NCI-H82 treated with DMSO at 0.1 percent for 48 hours (cell line): ENCODE data around the gene MAPKAPK2.
"Not testable (repeated sequence)": the region's sequence is repeated elsewhere in the genome, so short reads cannot be mapped to it uniquely, and the experiment has no call there.

Experiments
- DNase-seq: peaks from one replicate; lab custom pipeline; 2025; ENCODE audit not compliant: unreplicated experiment; lab: John Stamatoyannopoulos, UW

The MAPKAPK2 gene

GRCh38 chr1:206739411-206740076 lies 54.8 kb downstream of the MAPKAPK2 start:
- no peak for DNase-seq

GRCh38 chr1:206741142-206741701 lies 56.5 kb downstream of the MAPKAPK2 start:
- DNase-seq = no peak

GRCh38 chr1:206742719-206743383 lies 58.1 kb downstream of the MAPKAPK2 start:
- no peak for DNase-seq

- no peak for DNase-seq
These were observed 60.0 kb downstream of the MAPKAPK2 start for GRCh38 chr1:206744683-206745082.

GRCh38 chr1:206745301-206745700 lies 60.6 kb downstream of the MAPKAPK2 start:
- no peak for DNase-seq

GRCh38 chr1:206748348-206749030 lies 63.8 kb downstream of the MAPKAPK2 start:
- DNase-seq = no peak

GRCh38 chr1:206751891-206752290 lies 67.2 kb downstream of the MAPKAPK2 start:
- no peak for DNase-seq

- DNase-seq = no peak
These were observed 67.8 kb downstream of the MAPKAPK2 start for GRCh38 chr1:206752481-206752880.

GRCh38 chr1:206753141-206753540 lies 68.4 kb downstream of the MAPKAPK2 start:
- DNase-seq = no peak

GRCh38 chr1:206754011-206754410 lies 69.3 kb downstream of the MAPKAPK2 start:
- DNase-seq = no peak

- no peak for DNase-seq
These were observed 73.0 kb downstream of the MAPKAPK2 start for GRCh38 chr1:206757524-206758266.

- DNase-seq = no peak
These were observed 75.9 kb downstream of the MAPKAPK2 start for GRCh38 chr1:206760590-206760989.

- DNase-seq = no peak
These were observed 76.6 kb downstream of the MAPKAPK2 start for GRCh38 chr1:206761159-206761768.

- not testable (repeated sequence) for DNase-seq
These were observed 78.1 kb downstream of the MAPKAPK2 start for GRCh38 chr1:206762741-206763364.

- not testable (repeated sequence) for DNase-seq
These were observed 81.1 kb downstream of the MAPKAPK2 start for GRCh38 chr1:206765771-206766170.

- DNase-seq = peak; percentile 81
These were observed 81.6 kb downstream of the MAPKAPK2 start for GRCh38 chr1:206766251-206766856.

- no peak for DNase-seq
These were observed 84.0 kb downstream of the MAPKAPK2 start for GRCh38 chr1:206768472-206769303.

- DNase-seq = no peak
These were observed 84.6 kb downstream of the MAPKAPK2 start for GRCh38 chr1:206769304-206769731.
